Stimulated activated naive CD8-positive, alpha-beta T cell treated with anti-CD3 and anti-CD28 coated beads, Interleukin-15, Interleukin-2, amounts not matched to agents 100 U/mL and 50 U/mL, for 24 hours (primary cell): ENCODE results near the gene LCN9.

Source experiments
- ATAC-seq: fragments of 150-1000 bp; cut with Tn5 transposase; one replicate; pipeline ENCODE4 v1.10.0; 2021
- DNase-seq: peaks from one replicate; pipeline ENCODE4 v3.0.0; 2021

The LCN9 gene

GRCh38 chr9:135699440-135699839, 36.3 kb downstream of the LCN9 start, which contains the start of gene SOHLH1:
SOHLH1 (minus strand) TSS chr9:135699481; CDS start chr9:135699467, 14 bp downstream.
- no peak for ATAC-seq

GRCh38 chr9:135700525-135700924, 37.4 kb downstream of the LCN9 start:
- no peak for DNase-seq
- ATAC-seq, result no peak

More at GRCh38 chr9:135699440-135699839, 36.3 kb downstream of the LCN9 start, which contains the start of gene SOHLH1:
- DNase-seq, result no peak

GRCh38 chr9:135701067-135701958, 38.2 kb downstream of the LCN9 start:
- peak; percentile 8 for ATAC-seq
- peak; percentile 20 for DNase-seq

- DNase-seq (peak; percentile 72), ATAC-seq (no peak)
Measured at GRCh38 chr9:135701959-135702721, 39.0 kb downstream of the LCN9 start, which contains the start of gene KCNT1. KCNT1 (plus strand) TSS chr9:135702185; CDS start chr9:135702259, 74 bp downstream.

GRCh38 chr9:135703726-135704125, 40.6 kb downstream of the LCN9 start:
- no peak for ATAC-seq
- no peak for DNase-seq

GRCh38 chr9:135704483-135704882, 41.4 kb downstream of the LCN9 start:
- no peak for ATAC-seq
- no peak for DNase-seq

GRCh38 chr9:135705376-135705775, 42.3 kb downstream of the LCN9 start:
- no peak for DNase-seq
- no peak for ATAC-seq

- DNase-seq (no peak), ATAC-seq (no peak)
Measured at GRCh38 chr9:135706288-135706687, 43.2 kb downstream of the LCN9 start.

GRCh38 chr9:135707252-135708138, 44.4 kb downstream of the LCN9 start:
- no peak for DNase-seq
- ATAC-seq, result no peak

GRCh38 chr9:135708164-135708563, 45.1 kb downstream of the LCN9 start:
- DNase-seq (no peak), ATAC-seq (no peak)

- ATAC-seq (no peak), DNase-seq (no peak)
Measured at GRCh38 chr9:135711391-135711790, 48.3 kb downstream of the LCN9 start.

GRCh38 chr9:135711881-135712280, 48.8 kb downstream of the LCN9 start:
- DNase-seq (no peak), ATAC-seq (no peak)

GRCh38 chr9:135712613-135713295, 49.6 kb downstream of the LCN9 start:
- no peak for ATAC-seq
- DNase-seq, result no peak

- DNase-seq, result no peak
- ATAC-seq, result no peak
Measured at GRCh38 chr9:135714242-135715055, 51.3 kb downstream of the LCN9 start.

GRCh38 chr9:135715056-135715595, 52.0 kb downstream of the LCN9 start:
- DNase-seq, result no peak
- ATAC-seq, result no peak

GRCh38 chr9:135716045-135716444, 52.9 kb downstream of the LCN9 start:
- ATAC-seq (no peak), DNase-seq (no peak)
